GM12872 (cell line): Measurements from ENCODE around the gene ELOVL7.

Experiments used
- TF ChIP-seq, protein P1 (sequence below): IDR thresholded peaks from 3 replicates; pipeline ENCODE4 v1.5.1; 2011; ENCODE audit warnings: low read depth, mild to moderate bottlenecking, low read length, moderate library complexity; ENCODE audit not compliant: insufficient read depth

Gene ELOVL7

GRCh38 chr5:60814498-60814897, 29.6 kb downstream of the ELOVL7 start:
- TF ChIP-seq, protein P1, sequence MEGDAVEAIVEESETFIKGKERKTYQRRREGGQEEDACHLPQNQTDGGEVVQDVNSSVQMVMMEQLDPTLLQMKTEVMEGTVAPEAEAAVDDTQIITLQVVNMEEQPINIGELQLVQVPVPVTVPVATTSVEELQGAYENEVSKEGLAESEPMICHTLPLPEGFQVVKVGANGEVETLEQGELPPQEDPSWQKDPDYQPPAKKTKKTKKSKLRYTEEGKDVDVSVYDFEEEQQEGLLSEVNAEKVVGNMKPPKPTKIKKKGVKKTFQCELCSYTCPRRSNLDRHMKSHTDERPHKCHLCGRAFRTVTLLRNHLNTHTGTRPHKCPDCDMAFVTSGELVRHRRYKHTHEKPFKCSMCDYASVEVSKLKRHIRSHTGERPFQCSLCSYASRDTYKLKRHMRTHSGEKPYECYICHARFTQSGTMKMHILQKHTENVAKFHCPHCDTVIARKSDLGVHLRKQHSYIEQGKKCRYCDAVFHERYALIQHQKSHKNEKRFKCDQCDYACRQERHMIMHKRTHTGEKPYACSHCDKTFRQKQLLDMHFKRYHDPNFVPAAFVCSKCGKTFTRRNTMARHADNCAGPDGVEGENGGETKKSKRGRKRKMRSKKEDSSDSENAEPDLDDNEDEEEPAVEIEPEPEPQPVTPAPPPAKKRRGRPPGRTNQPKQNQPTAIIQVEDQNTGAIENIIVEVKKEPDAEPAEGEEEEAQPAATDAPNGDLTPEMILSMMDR = no peak

DNA sequence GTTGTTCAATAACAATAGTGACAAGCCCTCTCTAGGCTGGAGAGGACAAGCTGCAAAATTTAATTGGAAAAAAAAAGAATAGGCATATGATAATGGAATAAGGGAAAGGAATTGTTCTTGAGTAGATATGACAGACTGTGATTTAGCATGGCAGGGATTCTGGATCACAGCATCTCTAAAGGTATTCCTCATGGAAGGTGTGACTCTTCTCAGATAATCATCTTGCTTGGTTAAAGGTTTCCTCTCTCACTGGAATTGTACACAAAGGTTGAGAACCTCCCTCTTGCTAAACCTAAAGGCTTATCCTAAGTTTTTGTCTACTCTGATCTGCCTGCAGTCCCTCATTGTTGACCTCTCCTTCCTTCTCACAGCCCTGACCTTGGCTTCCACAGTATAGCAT, 31.6 kb downstream of the ELOVL7 start:
- TF ChIP-seq, protein P1 = no peak

- TF ChIP-seq, protein P1 = no peak
These were observed 33.0 kb downstream of the ELOVL7 start for GRCh38 chr5:60811105-60811504.

DNA sequence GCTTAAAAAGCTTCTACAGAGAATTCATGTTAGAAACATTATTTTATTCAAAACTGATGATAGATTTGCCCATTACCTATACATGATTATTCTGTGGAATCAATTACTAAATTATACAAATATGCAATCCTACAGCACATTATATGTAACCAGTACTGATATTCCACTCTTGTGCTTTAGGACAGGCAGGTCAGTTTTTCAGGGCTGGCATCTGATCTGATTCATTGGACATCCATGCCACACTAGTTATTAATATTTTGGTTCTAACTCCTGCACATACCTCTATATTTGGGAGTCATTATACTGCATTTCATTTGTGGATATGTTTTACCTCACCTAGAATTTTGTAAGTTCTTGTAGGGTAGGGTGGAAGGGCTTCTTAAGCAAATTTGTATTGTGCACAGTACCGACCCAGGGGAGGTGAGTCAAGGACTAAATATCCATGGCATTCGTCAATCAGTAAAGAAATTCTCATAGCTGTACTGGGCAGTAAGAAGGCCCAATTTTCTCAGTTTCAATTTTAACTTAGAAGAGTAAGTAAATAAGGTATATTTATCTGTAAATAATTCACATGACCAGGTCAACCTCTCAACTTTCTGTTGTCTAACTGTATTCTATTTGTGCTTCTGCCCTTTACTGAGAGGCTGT, 33.5 kb downstream of the ELOVL7 start:
- TF ChIP-seq, protein P1 = no peak

GRCh38 chr5:60809891-60810425, 34.1 kb downstream of the ELOVL7 start:
- TF ChIP-seq, protein P1 = no peak

DNA sequence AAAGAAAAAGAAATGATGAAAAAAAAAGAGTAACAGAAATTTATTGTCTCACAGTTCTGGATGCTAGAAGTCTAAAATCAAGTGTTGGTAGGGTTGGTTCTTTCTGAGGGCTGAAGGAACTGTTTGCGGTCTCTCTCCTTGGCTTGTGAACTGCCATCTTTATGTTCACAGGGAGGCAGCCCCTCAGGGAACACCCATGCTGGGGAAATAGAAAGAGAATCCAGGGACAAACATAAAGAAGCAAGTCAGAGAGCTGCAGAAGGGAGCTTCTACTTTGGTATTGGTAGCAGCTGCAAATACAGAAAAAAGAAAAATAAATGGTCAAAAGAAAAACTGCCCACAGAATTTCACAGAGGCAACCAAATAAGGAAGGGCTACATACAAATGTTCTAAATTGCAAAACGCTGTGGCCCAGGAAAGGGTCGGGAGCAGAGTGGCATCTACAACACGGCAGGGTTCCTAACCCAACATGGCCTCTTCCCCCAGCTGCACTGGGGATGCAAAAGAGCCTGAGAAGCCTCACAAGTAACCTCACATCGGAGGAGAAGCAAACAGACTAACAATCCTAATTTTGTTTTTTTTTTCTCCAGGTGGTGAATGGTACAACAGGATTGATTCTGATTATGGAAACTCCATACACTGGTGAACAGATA, 37.4 kb downstream of the ELOVL7 start:
- TF ChIP-seq, protein P1 = no peak

DNA sequence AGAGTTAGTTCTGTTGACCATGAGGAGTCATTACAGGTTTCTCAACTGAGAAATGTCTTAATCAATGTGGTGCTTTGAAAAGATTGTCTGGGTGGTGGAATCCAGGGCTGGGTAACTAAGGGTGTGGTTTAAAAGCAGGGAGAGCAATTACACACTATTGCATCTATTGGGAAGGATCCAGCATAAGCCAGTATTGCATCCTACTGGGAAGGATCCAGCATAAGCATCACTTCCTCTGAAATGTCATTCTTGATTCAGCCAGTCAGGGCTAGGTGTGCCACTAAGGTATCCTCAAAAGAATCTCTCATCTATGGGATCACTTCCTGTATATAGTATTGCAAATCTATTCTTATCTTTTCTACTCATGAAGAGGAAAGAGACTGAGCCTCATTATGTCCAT, 38.6 kb downstream of the ELOVL7 start:
- TF ChIP-seq, protein P1 = no peak
